HepG2 (cell line): ENCODE measurements around the gene ZNF284. TPM values are rescaled to one million over a fixed set of nuclear protein-coding genes. Genes with fewer than 3 reads are reported as not detected.

Source experiments
- ATF3 ChIP-seq: sonication (generic); formaldehyde crosslinking; IDR thresholded peaks from 2 replicates; pipeline ENCODE4 v1.4.0; 2020; ENCODE audit warnings: missing genetic modification reagents
- EHMT2 ChIP-seq: fragments of 200-600 bp; sonication (generic); IDR thresholded peaks from 2 replicates; pipeline ENCODE4 v1.7.0; 2017; ENCODE audit warnings: antibody characterized with exemption, low read depth, low read length, borderline replicate concordance
- EP300 ChIP-seq, 3 experiments: sonication (generic) in 1 of 3; formaldehyde crosslinking in 1 of 3; IDR thresholded peaks; 2 replicates each; pipeline versions ENCODE4 v1.5.1 to v1.6.1; 2011 to 2020; ENCODE audit warnings: low read depth in 2 of 3, low read length in 2 of 3, borderline replicate concordance in 1 of 3, improper control_type of control experiment in 1 of 3, mild to moderate bottlenecking in 1 of 3, missing genetic modification reagents in 1 of 3, moderate library complexity in 1 of 3
- FOSL1 ChIP-seq: sonication (generic); formaldehyde crosslinking; IDR thresholded peaks from 2 replicates; pipeline ENCODE4 v1.9.0; 2021; ENCODE audit warnings: missing genetic modification reagents, borderline replicate concordance
- GPBP1L1 ChIP-seq: sonication (generic); formaldehyde crosslinking; IDR thresholded peaks from 2 replicates; pipeline ENCODE4 v1.5.0; 2020; ENCODE audit warnings: mild to moderate bottlenecking, missing genetic modification reagents
- KAT8 ChIP-seq: IDR thresholded peaks from 2 replicates; pipeline ENCODE4 v1.6.1; 2016; ENCODE audit warnings: missing genetic modification reagents, missing compliant biosample characterization
- NR3C1 ChIP-seq: sonication (generic); formaldehyde crosslinking; IDR thresholded peaks from 2 replicates; pipeline ENCODE4 v1.4.0; 2020; ENCODE audit warnings: missing genetic modification reagents
- PAX8 ChIP-seq: sonication (generic); formaldehyde crosslinking; IDR thresholded peaks from 2 replicates; pipeline ENCODE4 v1.8.0; 2022; ENCODE audit warnings: mild to moderate bottlenecking, missing genetic modification reagents, borderline replicate concordance
- SAP130 ChIP-seq: IDR thresholded peaks from 2 replicates; pipeline ENCODE4 v1.6.1; 2016; ENCODE audit warnings: low read depth
- SSRP1 ChIP-seq: IDR thresholded peaks from 2 replicates; pipeline ENCODE4 v1.6.1; 2016; ENCODE audit warnings: control low read depth
- ZKSCAN8 ChIP-seq: IDR thresholded peaks from 2 replicates; pipeline ENCODE4 v1.6.1; 2016; ENCODE audit warnings: borderline replicate concordance, missing genetic modification reagents, missing compliant biosample characterization
- ZNF10 ChIP-seq: sonication (generic); formaldehyde crosslinking; IDR thresholded peaks from 2 replicates; pipeline ENCODE4 v1.4.0; 2020; ENCODE audit warnings: mild to moderate bottlenecking, low read depth, missing genetic modification reagents, borderline replicate concordance
- ZNF136 ChIP-seq: sonication (generic); formaldehyde crosslinking; IDR thresholded peaks from 2 replicates; pipeline ENCODE4 v1.8.1; 2022; ENCODE audit warnings: low read depth, mild to moderate bottlenecking, moderate library complexity, missing genetic modification reagents
- ZNF18 ChIP-seq: sonication (generic); formaldehyde crosslinking; IDR thresholded peaks from 2 replicates; pipeline ENCODE4 v1.8.0; 2022; ENCODE audit warnings: mild to moderate bottlenecking, missing genetic modification reagents; ENCODE audit not compliant: insufficient replicate concordance
- ZNF205 ChIP-seq: IDR thresholded peaks from 2 replicates; pipeline ENCODE4 v1.6.1; 2018; ENCODE audit warnings: missing biosample characterization, missing genetic modification reagents
- ZNF549 ChIP-seq: sonication (generic); formaldehyde crosslinking; IDR thresholded peaks from 2 replicates; pipeline ENCODE4 v1.5.0; 2020; ENCODE audit warnings: missing genetic modification reagents
- ZNF775 ChIP-seq: sonication (generic); formaldehyde crosslinking; IDR thresholded peaks from 2 replicates; pipeline ENCODE4 v1.4.0; 2020; ENCODE audit warnings: missing genetic modification reagents, mild to moderate bottlenecking, moderate library complexity, borderline replicate concordance
- ZNF782 ChIP-seq: sonication (generic); formaldehyde crosslinking; IDR thresholded peaks from 2 replicates; pipeline ENCODE4 v1.4.0; 2020; ENCODE audit warnings: missing genetic modification reagents, mild to moderate bottlenecking, borderline replicate concordance
- ZNF792 ChIP-seq: IDR thresholded peaks from 2 replicates; pipeline ENCODE4 v1.6.1; 2016
- ZNF800 ChIP-seq: sonication (generic); formaldehyde crosslinking; IDR thresholded peaks from 2 replicates; pipeline ENCODE4 v1.4.0; 2020; ENCODE audit warnings: missing genetic modification reagents
- ZNF878 ChIP-seq: sonication (generic); formaldehyde crosslinking; IDR thresholded peaks from 2 replicates; pipeline ENCODE4 v1.8.1; 2023; ENCODE audit warnings: mild to moderate bottlenecking, missing genetic modification reagents, moderate library complexity
- polyA plus RNA-seq, 8 experiments: library from polyadenylated mRNA; depleted of rRNA in 3 of 8; stranded (reverse) in 7 of 8; unstranded in 1 of 8; fragments of >200 nt; fragmentation: Illumina TruSeq in 4 of 8; extraction: Trizol in 4 of 8; gene quantifications; 2 replicates each; pipeline versions ENCODE4 v1.2.1 to v1.2.3, GENCODE V29; 2011 to 2016; ENCODE audit warnings: low read depth in 4 of 8, missing spikeins in 1 of 8, mixed read lengths in 1 of 8; ENCODE audit not compliant: insufficient read depth in 1 of 8
- total RNA-seq, 5 experiments: library from RNA; depleted of rRNA; stranded (reverse); fragments of >200 nt; fragmentation: Illumina TruSeq; extraction: Trizol; gene quantifications; 2 replicates each; pipeline ENCODE4 v1.2.3, GENCODE V29; 2016; ENCODE audit warnings: low read depth in 1 of 5
- TF ChIP-seq, protein P1 (sequence below): sonication (generic); formaldehyde crosslinking; IDR thresholded peaks from 2 replicates; pipeline ENCODE4 v1.8.0; 2022; ENCODE audit warnings: mild to moderate bottlenecking, missing genetic modification reagents, moderate library complexity

Gene ZNF284
- total and polyA plus RNA-seq, 2 of the 13 experiments (the other 11 are each of a cell fraction or from before 2014, with no cell fraction given): 1.2 to 2.3 TPM

- TF ChIP-seq ZNF549 (CRISPR knock-in tag): no peak
- TF ChIP-seq NR3C1 (CRISPR knock-in tag): no peak
- 0 out of 2 replicates have a peak, but pooled peaks have one; percentile 52 for TF ChIP-seq ZNF782 (CRISPR knock-in tag)
- no peak for TF ChIP-seq FOSL1 (CRISPR knock-in tag)
- TF ChIP-seq ZNF792 (CRISPR knock-in tag): no peak; the same call in 1 of the 2 replicates
- TF ChIP-seq KAT8 (CRISPR knock-in tag): peak; percentile 87; the same call in 1 of the 2 replicates
- no peak for TF ChIP-seq SSRP1
- no peak for TF ChIP-seq EHMT2
- TF ChIP-seq ZNF18 (CRISPR knock-in tag): no peak
- no peak for TF ChIP-seq ZKSCAN8 (CRISPR knock-in tag)
- no peak for TF ChIP-seq ZNF136 (CRISPR knock-in tag)
- TF ChIP-seq ZNF775 (CRISPR knock-in tag): no peak
- no peak for TF ChIP-seq GPBP1L1
- no peak for TF ChIP-seq ZNF878
- TF ChIP-seq SAP130 (CRISPR knock-in tag): peak; percentile 88
- no peak for TF ChIP-seq PAX8
- TF ChIP-seq ZNF205 (CRISPR knock-in tag): no peak; the same call in 1 of the 2 replicates
- TF ChIP-seq ZNF800 (CRISPR knock-in tag): peak; percentile 68; the same call in 1 of the 2 replicates
- TF ChIP-seq, protein P1, sequence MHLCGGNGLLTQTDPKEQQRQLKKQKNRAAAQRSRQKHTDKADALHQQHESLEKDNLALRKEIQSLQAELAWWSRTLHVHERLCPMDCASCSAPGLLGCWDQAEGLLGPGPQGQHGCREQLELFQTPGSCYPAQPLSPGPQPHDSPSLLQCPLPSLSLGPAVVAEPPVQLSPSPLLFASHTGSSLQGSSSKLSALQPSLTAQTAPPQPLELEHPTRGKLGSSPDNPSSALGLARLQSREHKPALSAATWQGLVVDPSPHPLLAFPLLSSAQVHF: no peak
- 0 out of 4 replicates have a peak, but pooled peaks of 1 of the 2 experiments have one; percentile 16 for TF ChIP-seq EP300 (IDR thresholded peaks at IDR 0.05; ENCODE audit: low read depth in 2 of 2, low read length in 2 of 2)
- TF ChIP-seq EP300 (CRISPR knock-in tag; IDR thresholded peaks at IDR 0.05; ENCODE audit: borderline replicate concordance): no peak
- TF ChIP-seq ZNF10: no peak
- TF ChIP-seq ATF3 (CRISPR knock-in tag): no peak
Observed at GRCh38 chr19:44093931-44094765, 22.2 kb downstream of the ZNF284 start, which contains the start of gene ZNF224 (continued).
